Gastrocnemius medialis (tissue), 4 donors: ENCODE results near the gene MINDY1.

Experiments
- POLR2A ChIP-seq, 2 donors: fragments of 450-650 bp; IDR thresholded peaks; one replicate each; pipeline ENCODE4 v1.6.1; 2017; ENCODE audit warnings: antibody characterized with exemption in 2 of 2, mild to moderate bottlenecking in 2 of 2, moderate library complexity in 2 of 2
- TF ChIP-seq, protein P1 (sequence below), 5 experiments: fragments of 450-650 bp in 3 of 5; fragments of 200-600 bp in 2 of 5; sonication (generic) in 2 of 5; IDR thresholded peaks in 4 of 5; conservative IDR thresholded peaks in 1 of 5; 1 replicate in 4 of 5; 2 replicates in 1 of 5; pipeline ENCODE4 v1.5.1; 2016 to 2019; ENCODE audit warnings: antibody characterized with exemption in 5 of 5, mild to moderate bottlenecking in 3 of 5, moderate library complexity in 3 of 5

- TF ChIP-seq, protein P1, sequence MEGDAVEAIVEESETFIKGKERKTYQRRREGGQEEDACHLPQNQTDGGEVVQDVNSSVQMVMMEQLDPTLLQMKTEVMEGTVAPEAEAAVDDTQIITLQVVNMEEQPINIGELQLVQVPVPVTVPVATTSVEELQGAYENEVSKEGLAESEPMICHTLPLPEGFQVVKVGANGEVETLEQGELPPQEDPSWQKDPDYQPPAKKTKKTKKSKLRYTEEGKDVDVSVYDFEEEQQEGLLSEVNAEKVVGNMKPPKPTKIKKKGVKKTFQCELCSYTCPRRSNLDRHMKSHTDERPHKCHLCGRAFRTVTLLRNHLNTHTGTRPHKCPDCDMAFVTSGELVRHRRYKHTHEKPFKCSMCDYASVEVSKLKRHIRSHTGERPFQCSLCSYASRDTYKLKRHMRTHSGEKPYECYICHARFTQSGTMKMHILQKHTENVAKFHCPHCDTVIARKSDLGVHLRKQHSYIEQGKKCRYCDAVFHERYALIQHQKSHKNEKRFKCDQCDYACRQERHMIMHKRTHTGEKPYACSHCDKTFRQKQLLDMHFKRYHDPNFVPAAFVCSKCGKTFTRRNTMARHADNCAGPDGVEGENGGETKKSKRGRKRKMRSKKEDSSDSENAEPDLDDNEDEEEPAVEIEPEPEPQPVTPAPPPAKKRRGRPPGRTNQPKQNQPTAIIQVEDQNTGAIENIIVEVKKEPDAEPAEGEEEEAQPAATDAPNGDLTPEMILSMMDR (IDR thresholded peaks at IDR 0.05 in 4 of 5, conservative IDR thresholded peaks at IDR 0.05 in 1 of 5), result no peak
- TF ChIP-seq POLR2A (IDR thresholded peaks at IDR 0.05), result no peak
These were observed 8.8 kb downstream of the MINDY1 start for GRCh38 chr1:150997949-150998348.
